GM10266 (cell line): ENCODE data around the gene DOCK6.

Experiments
- DNase-seq: peaks from one replicate; pipeline ENCODE4 v3.0.0; 2012; ENCODE audit errors: extremely low spot score
- TF ChIP-seq, protein P1 (sequence below): IDR thresholded peaks from 2 replicates; pipeline ENCODE4 v1.5.1; 2012; ENCODE audit warnings: mild to moderate bottlenecking, low read depth; ENCODE audit not compliant: control insufficient read depth, insufficient read depth; ENCODE audit errors: missing control alignments

The DOCK6 gene

DNA sequence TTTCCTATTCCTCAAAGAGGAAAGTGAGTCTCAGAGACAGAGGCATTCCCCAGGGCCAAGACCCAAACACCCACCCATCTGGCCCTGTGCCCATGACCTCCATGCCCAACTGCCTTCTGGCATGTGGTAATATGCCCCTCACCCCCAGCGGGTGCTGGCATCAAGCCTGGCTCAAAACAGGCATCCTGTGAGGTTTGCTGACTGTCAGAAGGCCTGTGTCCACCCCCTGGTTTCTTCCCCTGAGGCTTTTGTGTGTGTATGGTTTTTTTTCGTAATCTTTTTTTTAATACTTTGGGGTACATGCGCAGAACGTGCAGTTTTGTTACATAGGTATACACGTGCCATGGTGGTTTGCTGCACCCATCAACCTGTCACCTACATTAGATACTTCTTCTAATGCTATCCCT, 57.4 kb downstream of the DOCK6 start:
- DNase-seq = no peak
- TF ChIP-seq, protein P1, sequence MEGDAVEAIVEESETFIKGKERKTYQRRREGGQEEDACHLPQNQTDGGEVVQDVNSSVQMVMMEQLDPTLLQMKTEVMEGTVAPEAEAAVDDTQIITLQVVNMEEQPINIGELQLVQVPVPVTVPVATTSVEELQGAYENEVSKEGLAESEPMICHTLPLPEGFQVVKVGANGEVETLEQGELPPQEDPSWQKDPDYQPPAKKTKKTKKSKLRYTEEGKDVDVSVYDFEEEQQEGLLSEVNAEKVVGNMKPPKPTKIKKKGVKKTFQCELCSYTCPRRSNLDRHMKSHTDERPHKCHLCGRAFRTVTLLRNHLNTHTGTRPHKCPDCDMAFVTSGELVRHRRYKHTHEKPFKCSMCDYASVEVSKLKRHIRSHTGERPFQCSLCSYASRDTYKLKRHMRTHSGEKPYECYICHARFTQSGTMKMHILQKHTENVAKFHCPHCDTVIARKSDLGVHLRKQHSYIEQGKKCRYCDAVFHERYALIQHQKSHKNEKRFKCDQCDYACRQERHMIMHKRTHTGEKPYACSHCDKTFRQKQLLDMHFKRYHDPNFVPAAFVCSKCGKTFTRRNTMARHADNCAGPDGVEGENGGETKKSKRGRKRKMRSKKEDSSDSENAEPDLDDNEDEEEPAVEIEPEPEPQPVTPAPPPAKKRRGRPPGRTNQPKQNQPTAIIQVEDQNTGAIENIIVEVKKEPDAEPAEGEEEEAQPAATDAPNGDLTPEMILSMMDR = no peak

DNA sequence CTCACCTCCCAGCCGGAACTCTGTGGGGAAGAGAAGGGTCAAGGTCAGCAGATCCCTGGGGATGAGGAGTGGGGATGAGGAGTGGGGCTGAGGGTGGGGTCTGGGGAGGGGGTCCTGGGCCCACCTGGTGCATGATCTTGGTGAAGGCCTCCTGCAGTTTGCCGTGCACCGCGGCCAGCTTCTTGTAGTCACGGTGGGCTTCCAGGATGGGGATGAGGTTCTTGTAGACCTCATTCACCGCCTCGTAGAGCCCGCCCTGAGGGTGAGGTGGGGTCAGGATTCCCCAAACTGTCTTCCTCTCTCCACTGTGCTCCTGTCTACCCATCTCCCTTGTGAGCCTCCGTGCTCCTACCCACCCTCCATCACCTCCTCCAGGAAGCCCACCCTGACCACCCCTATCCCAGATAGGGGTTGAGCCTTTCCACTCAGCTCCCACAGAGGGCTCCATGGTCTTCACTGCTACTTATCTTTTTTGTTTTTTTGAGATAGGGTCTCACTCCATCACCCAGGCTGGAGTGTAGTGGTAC, 58.2 kb downstream of the DOCK6 start:
- DNase-seq = no peak
- TF ChIP-seq, protein P1 = no peak

DNA sequence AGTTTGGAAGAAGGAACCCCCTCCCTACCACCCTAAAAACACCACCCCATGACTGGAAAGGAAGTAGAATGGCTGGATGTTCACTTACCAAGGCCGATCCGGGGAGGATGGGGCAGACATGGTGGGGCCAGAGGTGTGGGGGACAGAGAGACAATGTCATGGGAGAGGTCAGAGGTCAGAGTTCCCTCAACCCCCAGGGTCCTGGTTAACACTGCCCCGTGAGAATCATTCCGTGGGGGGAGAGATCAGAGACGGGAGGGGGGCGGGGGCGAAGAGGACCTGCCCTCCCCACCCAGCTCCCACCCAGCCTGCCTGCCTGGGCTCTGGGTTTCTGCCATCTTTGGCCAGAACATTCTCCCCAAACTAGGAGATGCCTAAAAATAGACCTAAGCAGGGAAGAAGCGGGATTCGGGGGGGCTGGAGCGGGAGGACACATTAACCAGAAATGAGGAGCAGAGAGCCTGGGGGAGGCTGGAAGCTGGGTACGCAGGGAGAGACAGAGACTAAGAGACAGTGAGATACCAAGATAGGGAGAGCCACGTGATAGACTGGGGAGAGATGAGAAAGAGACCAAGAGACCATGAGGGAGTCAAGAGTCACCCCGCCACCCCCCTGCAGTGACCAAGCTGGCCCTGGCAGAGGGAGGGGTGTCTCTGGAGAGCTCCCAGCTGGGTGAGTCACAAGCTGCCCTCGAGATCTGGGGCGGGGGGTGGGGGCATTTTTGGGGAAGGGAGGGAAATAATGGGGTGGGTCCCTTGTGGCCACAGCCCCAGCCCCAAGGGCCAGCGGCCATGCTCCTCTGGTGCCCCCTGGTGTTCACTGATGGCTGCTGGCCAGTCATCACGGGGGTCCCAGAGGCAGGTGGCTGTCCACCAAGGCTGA, 58.9 kb downstream of the DOCK6 start:
- peak; percentile 79 for DNase-seq
- TF ChIP-seq, protein P1 = peak; percentile 87

DNA sequence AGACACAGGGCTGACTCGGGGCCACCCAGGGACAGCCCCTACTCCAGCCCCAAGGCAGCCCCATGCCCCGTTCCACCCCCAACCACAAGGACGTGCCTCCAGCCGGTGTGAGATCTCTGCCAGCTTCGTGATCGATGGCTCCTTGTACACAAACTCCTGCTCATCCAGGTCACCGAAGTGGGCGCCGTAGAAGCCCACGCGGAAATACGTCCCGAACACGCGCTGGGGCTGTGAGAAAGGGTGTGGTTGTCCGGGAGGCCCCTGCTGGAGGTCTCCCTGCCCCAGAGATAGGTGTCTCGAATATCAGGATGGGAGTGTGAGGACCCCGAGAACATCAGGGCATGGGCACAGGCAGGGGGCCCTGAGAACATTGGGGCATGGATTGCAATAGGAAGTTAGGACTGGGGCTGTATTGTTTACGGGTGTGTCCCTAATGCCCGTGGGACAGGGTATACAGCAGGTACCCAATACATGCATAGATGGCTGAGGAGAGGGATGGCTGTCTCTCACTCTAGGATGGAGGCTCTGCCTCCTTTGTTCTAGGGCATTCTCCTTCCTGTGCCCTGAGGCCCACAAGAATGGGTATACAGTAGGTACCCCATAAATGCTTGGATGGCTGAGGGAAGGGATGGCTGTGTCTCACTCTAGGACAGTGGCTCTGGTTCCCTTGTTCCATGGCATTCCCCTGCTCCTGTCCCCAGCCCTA, 59.7 kb downstream of the DOCK6 start:
- TF ChIP-seq, protein P1 = no peak
- no peak for DNase-seq

DNA sequence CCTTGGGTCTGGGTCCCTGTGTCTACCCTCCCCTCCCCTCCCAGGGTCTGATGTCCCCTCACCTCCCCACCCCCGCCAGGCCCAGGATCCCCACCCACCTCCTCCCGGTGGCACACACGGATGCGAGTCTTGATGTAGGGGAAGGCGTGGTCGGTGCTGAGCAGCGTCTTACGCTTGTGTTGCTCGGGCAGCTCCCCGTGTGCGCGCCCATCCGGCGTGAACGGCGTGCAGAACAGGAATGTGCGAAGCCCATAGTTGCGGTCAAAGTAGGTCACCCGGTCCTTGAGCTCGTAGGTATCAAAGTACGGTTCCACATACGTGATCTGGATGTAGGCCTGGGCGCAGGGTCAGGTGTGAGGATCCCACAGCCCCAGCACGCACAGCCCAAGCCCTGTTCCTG, 60.5 kb downstream of the DOCK6 start:
- no peak for DNase-seq
- TF ChIP-seq, protein P1 = no peak

DNA sequence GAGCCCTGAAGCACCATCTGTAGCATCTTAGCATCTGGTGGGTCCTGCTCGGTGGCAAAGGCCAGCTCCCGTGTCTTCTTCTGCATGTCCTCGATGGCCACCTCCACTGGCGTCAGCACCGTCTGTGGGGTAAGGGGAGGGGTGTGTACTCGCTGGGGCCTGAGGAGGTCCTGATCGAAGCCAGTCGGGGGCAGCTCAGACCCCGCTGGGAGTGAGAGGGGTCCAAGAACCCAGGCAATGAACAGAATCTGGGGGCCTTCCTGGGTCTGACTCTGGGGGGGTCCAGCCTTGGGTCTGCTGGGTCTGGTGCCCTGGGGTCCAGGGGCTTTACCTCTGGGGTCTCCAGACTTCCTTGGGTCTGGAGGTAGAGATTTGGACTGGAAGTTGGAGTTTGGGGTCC, 61.4 kb downstream of the DOCK6 start:
- TF ChIP-seq, protein P1 = no peak
- DNase-seq = no peak

DNA sequence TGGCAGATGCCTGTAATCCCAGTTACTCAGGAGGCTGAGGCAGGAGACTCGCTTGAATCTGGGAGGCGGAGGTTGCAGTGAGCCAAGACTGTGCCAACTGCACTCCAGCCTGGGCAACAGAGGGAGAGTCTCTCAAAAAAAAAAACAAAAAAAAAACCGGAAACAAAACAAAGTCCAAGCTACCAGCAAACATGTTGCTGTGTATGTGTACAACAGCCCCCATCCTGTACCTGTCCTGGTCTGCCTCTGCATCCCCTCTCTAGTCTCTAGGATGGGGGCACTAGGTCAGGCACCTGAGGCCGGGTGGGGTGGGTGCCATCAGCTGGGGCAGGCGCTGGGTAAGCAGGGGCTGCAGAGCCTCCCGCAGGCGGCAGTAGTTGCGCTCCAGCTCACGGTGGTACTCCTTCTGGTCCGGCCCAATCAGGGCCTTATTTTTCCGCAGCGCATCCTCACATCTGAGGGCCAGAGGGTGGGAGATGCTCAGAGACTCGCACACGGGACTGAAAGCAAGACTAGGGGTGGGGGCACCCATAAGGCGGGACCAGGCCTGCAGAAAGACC, 62.2 kb downstream of the DOCK6 start:
- TF ChIP-seq, protein P1 = no peak
- DNase-seq = no peak
